Keratinocyte (primary cell): ENCODE results near the gene ROR2. TPM values are rescaled to one million over a fixed set of nuclear protein-coding genes. Genes with fewer than 3 reads are reported as not detected.

ENCODE experiments used
- DNase-seq: peaks from one replicate; pipeline ENCODE4 v3.0.0-alpha.2; 2011; ENCODE audit warnings: low read depth, missing footprints, low spot score
- FAIRE-seq: peaks from 2 replicates; lab custom pipeline; 2011; peaks lifted over from hg19 to GRCh38; lab: Jason Lieb, UNC
- H2AFZ ChIP-seq: 2 replicates; pipeline ENCODE4 v1.6.0; 2012; ENCODE audit warnings: low read length, control low read depth, inconsistent platforms; ENCODE audit not compliant: control insufficient read depth
- H3K27ac ChIP-seq: 2 replicates; pipeline ENCODE4 v1.5.1; 2011; ENCODE audit warnings: low read length; ENCODE audit not compliant: control insufficient read depth, insufficient read depth
- H3K27me3 ChIP-seq: 3 replicates; pipeline ENCODE4 v1.6.0; 2011; ENCODE audit warnings: low read length; ENCODE audit not compliant: control insufficient read depth, insufficient read depth; ENCODE audit errors: extremely low read depth
- H3K36me3 ChIP-seq, 2 experiments: 2 replicates in 1 of 2; 3 replicates in 1 of 2; pipeline ENCODE4 v1.5.1; 2011; ENCODE audit warnings: low read length in 2 of 2, mild to moderate bottlenecking in 1 of 2; ENCODE audit not compliant: control insufficient read depth in 2 of 2, insufficient read depth in 2 of 2; ENCODE audit errors: extremely low read depth in 1 of 2
- H3K4me1 ChIP-seq: 3 replicates; pipeline ENCODE4 v1.5.1; 2011; ENCODE audit warnings: low read length; ENCODE audit not compliant: control insufficient read depth, insufficient read depth; ENCODE audit errors: extremely low read depth
- H3K4me2 ChIP-seq: 3 replicates; pipeline ENCODE4 v1.6.0; 2011; ENCODE audit warnings: low read depth, low read length; ENCODE audit not compliant: control insufficient read depth, insufficient read depth; ENCODE audit errors: extremely low read depth
- H3K4me3 ChIP-seq, 3 experiments: fragments of 200-600 bp in 1 of 3; sonication (generic) in 1 of 3; 2 replicates in 2 of 3; 3 replicates in 1 of 3; pipeline ENCODE4 v1.5.1; 2011 to 2016; ENCODE audit warnings: low read length in 3 of 3, mild to moderate bottlenecking in 3 of 3, control low read depth in 2 of 3, inconsistent platforms in 1 of 3, low read depth in 1 of 3, mixed read lengths in 1 of 3, mixed run types in 1 of 3, moderate library complexity in 1 of 3; ENCODE audit not compliant: control insufficient read depth in 2 of 3, insufficient read depth in 2 of 3; ENCODE audit errors: extremely low read depth in 1 of 3
- H3K79me2 ChIP-seq: 2 replicates; pipeline ENCODE4 v1.6.0; 2012; ENCODE audit warnings: low read length; ENCODE audit not compliant: control insufficient read depth, insufficient read depth
- H3K9ac ChIP-seq: 3 replicates; pipeline ENCODE4 v1.6.0; 2011; ENCODE audit warnings: low read length; ENCODE audit not compliant: control insufficient read depth, insufficient read depth; ENCODE audit errors: extremely low read depth
- H3K9me1 ChIP-seq: 3 replicates; pipeline ENCODE4 v1.6.0; 2011; ENCODE audit warnings: low read length; ENCODE audit not compliant: control insufficient read depth, insufficient read depth; ENCODE audit errors: extremely low read depth
- H3K9me3 ChIP-seq: 2 replicates; pipeline ENCODE4 v1.5.1; 2012; ENCODE audit warnings: low read depth, low read length; ENCODE audit not compliant: control insufficient read depth
- H4K20me1 ChIP-seq: 3 replicates; pipeline ENCODE4 v1.6.0; 2011; ENCODE audit warnings: low read length; ENCODE audit not compliant: control insufficient read depth, insufficient read depth; ENCODE audit errors: extremely low read depth
- EZH2 ChIP-seq: IDR thresholded peaks from one replicate; pipeline ENCODE4 v1.6.1; 2012; ENCODE audit warnings: inconsistent platforms, mild to moderate bottlenecking, low read length, moderate library complexity
- dilution Hi-C: fragments of 300-500 bp; cut with MboI; formaldehyde crosslinking; loops from one replicate; pipeline ENCODE4 v1.7.0; 2020; ENCODE audit warnings: low sequenced_read_pairs; ENCODE audit not compliant: extremely low pct_ligation_motif_present
- polyA plus RNA-seq, 5 experiments: library from polyadenylated mRNA; depleted of rRNA in 3 of 5; stranded (reverse) in 3 of 5; stranded (forward) in 1 of 5; unstranded in 1 of 5; fragments of >200 nt; gene quantifications; 1 replicate in 1 of 5; 2 replicates in 3 of 5; 3 replicates in 1 of 5; pipeline versions ENCODE4 v1.2.1 to v1.2.3, GENCODE V29; 2011 to 2012; ENCODE audit warnings: missing spikeins in 2 of 5, low read depth in 1 of 5, low replicate concordance in 1 of 5
- TF ChIP-seq, protein P1 (sequence below), 3 experiments: IDR thresholded peaks in 1 of 3; conservative IDR thresholded peaks in 1 of 3; optimal IDR thresholded peaks in 1 of 3; 2 replicates in 2 of 3; 3 replicates in 1 of 3; pipeline versions ENCODE3 to v1.5.1; 2011; ENCODE audit warnings: low read length in 3 of 3, mild to moderate bottlenecking in 3 of 3, moderate library complexity in 2 of 3, control low read depth in 1 of 3, inconsistent platforms in 1 of 3; ENCODE audit not compliant: insufficient read depth in 2 of 3; ENCODE audit errors: extremely low read depth in 1 of 3

ROR2 gene
- polyA plus RNA-seq, 1 donor (not counting 4 experiments of a cell fraction or from before 2014, with no cell fraction given), result 0.22 TPM

DNA sequence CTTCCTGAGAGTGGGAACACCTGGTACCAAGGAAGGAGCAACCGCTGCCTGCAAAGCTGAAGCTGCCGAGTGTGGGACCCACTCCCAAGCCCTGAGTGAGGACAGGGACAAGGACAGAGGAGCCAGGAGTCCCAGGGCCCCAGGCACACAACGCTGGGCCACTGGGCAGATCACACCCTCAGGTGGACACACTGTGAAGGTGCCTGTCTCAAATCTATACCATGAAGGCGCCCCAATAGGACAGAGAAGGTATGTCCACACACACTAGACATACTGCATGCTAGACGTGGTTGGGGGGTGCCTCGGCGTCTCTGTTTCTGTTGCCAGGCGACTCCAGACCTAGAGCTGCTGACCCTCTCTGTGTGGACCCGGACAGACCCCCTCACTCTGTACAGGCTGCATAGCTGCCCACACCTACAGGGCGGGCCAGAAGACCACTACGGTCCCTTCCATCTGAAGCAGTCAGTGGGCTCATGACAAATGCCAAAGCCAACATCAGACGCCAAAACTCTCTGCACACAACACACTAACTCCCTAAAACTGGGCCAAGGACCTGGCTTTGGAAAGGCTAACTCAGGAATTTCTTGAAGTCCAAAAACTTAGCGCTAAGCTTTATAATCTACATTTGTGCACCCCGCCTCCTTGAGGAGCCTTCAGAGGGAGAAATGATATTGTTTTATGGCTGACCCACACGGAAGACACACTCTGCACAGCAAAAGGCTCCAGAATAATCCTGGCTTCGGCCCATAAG, 60.7 kb downstream of the ROR2 start:
- Histone ChIP-seq H3K4me1 (peaks cover 3% of the 10 kb centered on the region), H3K27me3 (no peaks in the 10 kb centered on the region), H3K36me3 (no peaks in the 10 kb centered on the region), H3K4me2 (no peak overlapping the region), H3K9me1 (no peaks in the 10 kb centered on the region), H3K9me3 (no peaks in the 10 kb centered on the region), H3K9ac (no peak overlapping the region), H3K79me2 (no peaks in the 10 kb centered on the region), H3K27ac (no peak overlapping the region), H4K20me1 (no peaks in the 10 kb centered on the region), H3K4me3 (no peak overlapping the region), H2AFZ (no peak overlapping the region)
- FAIRE-seq (no peak), DNase-seq (no peak)
- no peak for TF ChIP-seq EZH2
- TF ChIP-seq, protein P1, sequence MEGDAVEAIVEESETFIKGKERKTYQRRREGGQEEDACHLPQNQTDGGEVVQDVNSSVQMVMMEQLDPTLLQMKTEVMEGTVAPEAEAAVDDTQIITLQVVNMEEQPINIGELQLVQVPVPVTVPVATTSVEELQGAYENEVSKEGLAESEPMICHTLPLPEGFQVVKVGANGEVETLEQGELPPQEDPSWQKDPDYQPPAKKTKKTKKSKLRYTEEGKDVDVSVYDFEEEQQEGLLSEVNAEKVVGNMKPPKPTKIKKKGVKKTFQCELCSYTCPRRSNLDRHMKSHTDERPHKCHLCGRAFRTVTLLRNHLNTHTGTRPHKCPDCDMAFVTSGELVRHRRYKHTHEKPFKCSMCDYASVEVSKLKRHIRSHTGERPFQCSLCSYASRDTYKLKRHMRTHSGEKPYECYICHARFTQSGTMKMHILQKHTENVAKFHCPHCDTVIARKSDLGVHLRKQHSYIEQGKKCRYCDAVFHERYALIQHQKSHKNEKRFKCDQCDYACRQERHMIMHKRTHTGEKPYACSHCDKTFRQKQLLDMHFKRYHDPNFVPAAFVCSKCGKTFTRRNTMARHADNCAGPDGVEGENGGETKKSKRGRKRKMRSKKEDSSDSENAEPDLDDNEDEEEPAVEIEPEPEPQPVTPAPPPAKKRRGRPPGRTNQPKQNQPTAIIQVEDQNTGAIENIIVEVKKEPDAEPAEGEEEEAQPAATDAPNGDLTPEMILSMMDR (optimal IDR thresholded peaks at IDR 0.05 in 1 of 3, IDR thresholded peaks at IDR 0.05 in 1 of 3, conservative IDR thresholded peaks at IDR 0.05 in 1 of 3; ENCODE audit: extremely low read depth in 1 of 3, insufficient read depth in 2 of 3, low read length in 3 of 3), result no peak
- dilution Hi-C loops, result no loop called here

DNA sequence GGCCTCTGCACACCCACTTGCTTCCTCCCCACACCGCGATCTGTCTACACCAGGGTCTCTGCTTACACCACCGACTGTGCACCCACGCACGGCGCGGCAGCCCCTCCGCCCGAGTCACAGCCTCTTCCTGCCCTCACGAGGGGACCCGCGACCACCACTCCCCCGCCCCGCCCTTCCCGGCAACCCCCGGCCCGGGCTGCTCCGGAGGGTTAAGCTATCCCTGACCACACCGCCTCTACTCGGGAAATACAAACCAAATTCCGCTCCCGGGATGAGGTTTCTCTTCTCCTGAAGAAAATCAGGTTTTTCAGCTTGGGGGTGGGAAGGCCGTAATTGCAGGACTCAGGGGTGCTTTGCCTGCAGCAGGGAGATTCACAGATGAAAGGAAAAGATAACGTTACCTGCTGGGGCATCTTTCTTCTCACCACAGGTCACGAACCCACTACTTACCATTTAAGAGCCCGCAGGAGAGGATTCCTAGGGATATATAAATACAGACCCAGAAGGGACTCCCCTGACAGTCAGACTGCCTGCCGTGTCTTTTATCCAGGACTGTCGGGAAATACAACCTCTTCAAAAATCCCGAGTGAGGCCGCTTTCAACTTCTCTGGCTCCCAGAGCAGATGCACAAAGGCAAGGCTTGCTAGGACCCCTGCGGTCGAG, 63.5 kb downstream of the ROR2 start:
- Histone ChIP-seq H3K4me2 (peak overlapping the region; percentile 42), H3K4me1 (peaks cover 3% of the 10 kb centered on the region), H3K27ac (no peak overlapping the region), H3K27me3 (no peaks in the 10 kb centered on the region), H3K9me3 (no peaks in the 10 kb centered on the region), H3K36me3 (no peaks in the 10 kb centered on the region), H3K79me2 (no peaks in the 10 kb centered on the region), H3K9me1 (no peaks in the 10 kb centered on the region), H3K4me3 (no peak overlapping the region), H2AFZ (no peak overlapping the region), H3K9ac (no peak overlapping the region), H4K20me1 (no peaks in the 10 kb centered on the region)
- FAIRE-seq (no peak), DNase-seq (no peak)
- dilution Hi-C loops, result no loop called here
- TF ChIP-seq EZH2, result no peak
- TF ChIP-seq, protein P1 (optimal IDR thresholded peaks at IDR 0.05 in 1 of 3, IDR thresholded peaks at IDR 0.05 in 1 of 3, conservative IDR thresholded peaks at IDR 0.05 in 1 of 3; ENCODE audit: extremely low read depth in 1 of 3, insufficient read depth in 2 of 3, low read length in 3 of 3), result no peak
